HEK293 (cell line): Measurements from ENCODE around the gene MYZAP.

Source experiments
- CTCF ChIA-PET: fragments of 350-600 bp; formaldehyde crosslinking; extraction: SDS; loops from one replicate; lab custom pipeline; 2021; ENCODE audit warnings: antibody characterized with exemption; lab: Yijun Ruan, JAX
- POLR2A ChIA-PET: fragments of 300-600 bp; formaldehyde crosslinking; extraction: SDS; loops from one replicate; lab custom pipeline; 2020; ENCODE audit warnings: antibody characterized with exemption, inconsistent platforms; lab: Yijun Ruan, JAX
- H3K27ac ChIP-seq: fragments of 200-500 bp; sonication (Bioruptor generic); 2 replicates; pipeline ENCODE4 v1.5.1; 2014; ENCODE audit warnings: low read depth, low read length, control low read depth, inconsistent platforms; ENCODE audit errors: extremely low read depth
- H3K36me3 ChIP-seq, 2 experiments: fragments of 200-500 bp in 1 of 2; sonication (Bioruptor generic) in 1 of 2; 1 replicate in 1 of 2; 2 replicates in 1 of 2; pipeline ENCODE4 v1.5.1; 2014 to 2017; ENCODE audit warnings: inconsistent platforms in 2 of 2, low read length in 2 of 2; ENCODE audit not compliant: control insufficient read depth in 2 of 2, insufficient read depth in 1 of 2
- H3K4me1 ChIP-seq: fragments of 200-500 bp; sonication (Bioruptor generic); 2 replicates; pipeline ENCODE4 v1.5.1; 2014; ENCODE audit warnings: mild to moderate bottlenecking, low read length, inconsistent platforms; ENCODE audit not compliant: control insufficient read depth, insufficient read depth
- H3K4me3 ChIP-seq: 2 replicates; pipeline ENCODE4 v1.5.1; 2011; ENCODE audit warnings: low read depth, mild to moderate bottlenecking, control low read depth, low read length, moderate library complexity
- H3K9me3 ChIP-seq: fragments of 200-500 bp; sonication (Bioruptor generic); 2 replicates; pipeline ENCODE4 v1.5.1; 2014; ENCODE audit warnings: low read depth, low read length, inconsistent platforms; ENCODE audit not compliant: control insufficient read depth, insufficient read depth
- EGR2 ChIP-seq: fragments of 450-650 bp; formaldehyde crosslinking; IDR thresholded peaks from 2 replicates; pipeline ENCODE4 v1.5.1; 2016; ENCODE audit warnings: low read depth, missing biosample characterization, missing genetic modification characterization
- GLIS1 ChIP-seq: fragments of 450-650 bp; formaldehyde crosslinking; IDR thresholded peaks from 2 replicates; pipeline ENCODE4 v1.5.1; 2016; ENCODE audit warnings: missing biosample characterization, missing genetic modification characterization
- HOXC10 ChIP-seq: sonication (generic); formaldehyde crosslinking; IDR thresholded peaks from 2 replicates; pipeline ENCODE4 v1.8.1; 2023; ENCODE audit warnings: mild to moderate bottlenecking, missing genetic modification reagents
- IKZF3 ChIP-seq: fragments of 450-650 bp; IDR thresholded peaks from 2 replicates; pipeline ENCODE4 v1.5.0; 2018; ENCODE audit warnings: missing biosample characterization, mild to moderate bottlenecking, missing genetic modification characterization, moderate library complexity
- KLF1 ChIP-seq: fragments of 450-650 bp; formaldehyde crosslinking; IDR thresholded peaks from 2 replicates; pipeline ENCODE4 v1.5.1; 2016; ENCODE audit warnings: missing biosample characterization, missing genetic modification characterization
- SCRT2 ChIP-seq: fragments of 450-650 bp; formaldehyde crosslinking; IDR thresholded peaks from 2 replicates; pipeline ENCODE4 v1.5.1; 2016; ENCODE audit warnings: missing biosample characterization, missing genetic modification characterization
- YY2 ChIP-seq: fragments of 450-650 bp; formaldehyde crosslinking; IDR thresholded peaks from 2 replicates; pipeline ENCODE4 v1.5.1; 2016; ENCODE audit warnings: missing biosample characterization, missing genetic modification characterization
- ZBTB17 ChIP-seq: fragments of 450-650 bp; formaldehyde crosslinking; IDR thresholded peaks from 2 replicates; pipeline ENCODE4 v1.5.1; 2016; ENCODE audit warnings: missing biosample characterization, missing genetic modification characterization
- ZFHX2 ChIP-seq: fragments of 450-650 bp; formaldehyde crosslinking; conservative IDR thresholded peaks from 2 replicates; pipeline ENCODE4 v1.5.1; 2016; ENCODE audit warnings: missing biosample characterization, missing genetic modification characterization
- ZFP37 ChIP-seq: fragments of 450-650 bp; formaldehyde crosslinking; IDR thresholded peaks from 2 replicates; pipeline ENCODE4 v1.5.1; 2016; ENCODE audit warnings: missing biosample characterization, missing genetic modification characterization
- ZIC2 ChIP-seq: fragments of 450-650 bp; formaldehyde crosslinking; IDR thresholded peaks from 2 replicates; pipeline ENCODE4 v1.5.1; 2016; ENCODE audit warnings: missing biosample characterization, missing genetic modification characterization
- ZNF335 ChIP-seq: fragments of 450-650 bp; formaldehyde crosslinking; conservative IDR thresholded peaks from 2 replicates; pipeline ENCODE4 v1.5.1; 2016; ENCODE audit warnings: missing biosample characterization, missing genetic modification characterization
- ZNF391 ChIP-seq: fragments of 450-650 bp; formaldehyde crosslinking; IDR thresholded peaks from 2 replicates; pipeline ENCODE4 v1.5.1; 2016; ENCODE audit warnings: low read depth, missing biosample characterization, missing genetic modification characterization, borderline replicate concordance
- ZNF501 ChIP-seq: fragments of 450-650 bp; formaldehyde crosslinking; IDR thresholded peaks from 2 replicates; pipeline ENCODE4 v1.5.1; 2016; ENCODE audit warnings: missing biosample characterization, missing genetic modification characterization
- ZNF510 ChIP-seq: fragments of 450-650 bp; formaldehyde crosslinking; IDR thresholded peaks from 2 replicates; pipeline ENCODE4 v1.5.1; 2018; ENCODE audit warnings: mild to moderate bottlenecking, missing genetic modification characterization, missing biosample characterization; ENCODE audit not compliant: insufficient replicate concordance
- ZNF707 ChIP-seq: fragments of 450-650 bp; formaldehyde crosslinking; IDR thresholded peaks from 2 replicates; pipeline ENCODE4 v1.5.1; 2016; ENCODE audit warnings: missing biosample characterization, missing genetic modification characterization
- ZNF792 ChIP-seq: fragments of 450-650 bp; formaldehyde crosslinking; IDR thresholded peaks from 2 replicates; pipeline ENCODE4 v1.5.1; 2016; ENCODE audit warnings: missing biosample characterization, missing genetic modification characterization
- ZSCAN23 ChIP-seq: fragments of 450-650 bp; formaldehyde crosslinking; IDR thresholded peaks from 2 replicates; pipeline ENCODE4 v1.5.1; 2016; ENCODE audit warnings: missing biosample characterization, missing genetic modification characterization
- ZXDB ChIP-seq: fragments of 450-650 bp; formaldehyde crosslinking; IDR thresholded peaks from 2 replicates; pipeline ENCODE4 v1.5.1; 2016; ENCODE audit warnings: missing biosample characterization, missing genetic modification characterization
- TF ChIP-seq, protein P1 (sequence below): fragments of 450-650 bp; formaldehyde crosslinking; IDR thresholded peaks from 2 replicates; pipeline ENCODE4 v1.5.1; 2016; ENCODE audit warnings: missing biosample characterization, missing genetic modification characterization

Gene MYZAP

DNA sequence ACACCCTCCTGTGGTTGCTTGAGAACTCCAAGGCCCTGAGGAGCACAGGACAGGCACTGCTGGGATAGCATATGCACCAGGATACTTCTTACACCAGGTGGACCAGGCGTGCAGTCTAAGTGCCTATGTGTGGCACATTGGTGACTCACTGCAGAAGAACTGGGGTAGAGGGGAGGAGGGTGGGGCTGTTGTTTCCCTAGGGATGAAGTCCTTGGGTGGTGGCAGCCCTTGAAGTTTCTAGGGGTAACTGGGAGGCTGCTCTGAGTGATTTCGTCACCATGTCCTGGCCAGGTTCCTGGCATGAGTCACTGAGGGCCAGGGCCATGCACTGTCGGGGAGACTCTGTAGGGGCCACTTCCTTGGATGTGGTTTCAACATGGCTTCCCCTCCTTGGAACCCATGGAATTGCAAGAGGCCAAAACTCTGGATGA, 15.9 kb downstream of the MYZAP start:
- ChIA-PET CTCF (no interaction called here), POLR2A (no interaction called here)
- Histone ChIP-seq H3K36me3 (no peaks in the 10 kb centered on the region), H3K4me1 (0 out of 2 replicates have a peak, but pooled peaks cover 2% of the 10 kb centered on the region), H3K27ac (no peak overlapping the region), H3K9me3 (no peaks in the 10 kb centered on the region)
- TF ChIP-seq ZNF510 (tag by site-specific recombination) (no peak), GLIS1 (peak; percentile 36; the same call in 1 of the 2 replicates), KLF1 (tag by site-specific recombination) (no peak), ZNF707 (tag by site-specific recombination) (no peak), ZNF391 (tag by site-specific recombination) (no peak), ZNF501 (tag by site-specific recombination) (no peak), ZXDB (tag by site-specific recombination) (no peak)
- TF ChIP-seq, all 188 proteins: peak for 1
- no peak overlapping the region for H3K4me3 ChIP-seq

DNA sequence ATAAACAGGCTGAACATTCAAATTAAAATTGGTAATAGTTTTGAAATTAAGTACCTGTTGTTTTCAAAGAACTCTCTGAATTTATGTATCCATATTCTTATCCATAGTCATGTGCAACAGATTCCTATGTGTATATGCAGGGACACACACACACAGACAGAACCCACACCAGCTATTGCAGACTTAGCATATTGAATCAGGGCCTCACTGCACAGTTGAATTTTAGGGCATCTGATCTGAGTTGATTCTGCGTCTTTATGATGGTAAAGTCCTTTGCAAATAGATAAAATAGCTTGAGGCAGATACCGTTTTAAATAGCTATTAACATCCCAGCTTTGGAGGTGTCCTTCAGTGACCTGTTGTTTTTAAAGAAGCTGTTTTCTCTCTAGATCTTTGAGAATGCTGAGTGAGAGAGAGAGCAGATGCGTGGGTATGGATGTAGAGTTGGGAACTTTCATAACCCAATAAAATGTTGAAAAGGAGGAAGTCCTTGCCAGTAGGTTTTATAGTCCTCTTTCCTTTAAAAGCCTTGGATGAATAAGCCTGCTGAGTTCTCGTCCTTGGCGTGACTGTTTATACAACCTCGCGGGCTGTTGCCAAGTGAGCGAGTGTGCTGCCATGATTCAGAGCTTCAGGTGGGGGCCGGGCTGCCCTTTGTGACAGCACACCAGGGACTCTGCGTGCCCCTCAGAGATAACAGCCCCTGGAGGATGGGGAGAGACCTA, 18.3 kb downstream of the MYZAP start:
- POLR2A ChIA-PET: no interaction called here

DNA sequence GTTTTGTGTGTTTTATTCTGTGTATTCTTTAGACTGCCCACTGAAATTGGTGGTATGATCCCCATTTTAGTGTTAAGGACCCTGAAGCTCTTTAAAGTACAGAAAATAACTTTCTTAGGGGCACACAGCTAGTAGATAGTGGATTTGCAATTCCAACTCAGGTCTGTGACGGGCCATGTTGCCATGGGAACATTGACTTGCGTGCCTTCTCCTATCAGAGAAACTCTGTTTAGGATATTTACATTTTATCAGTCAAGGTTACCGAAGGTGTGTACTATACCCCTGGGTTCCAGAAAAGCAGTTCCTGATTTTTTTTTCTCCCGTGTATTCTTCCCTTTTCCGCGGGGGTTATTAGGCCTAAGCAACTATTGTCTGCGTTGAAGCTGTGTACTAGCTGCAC, 19.4 kb downstream of the MYZAP start:
- Histone ChIP-seq H3K9me3 (no peaks in the 10 kb centered on the region), H3K4me3 (no peak overlapping the region), H3K4me1 (0 out of 2 replicates have a peak, but pooled peaks cover 2% of the 10 kb centered on the region), H3K27ac (no peak overlapping the region), H3K36me3 (no peaks in the 10 kb centered on the region)
- TF ChIP-seq ZNF335 (tag by site-specific recombination) (no peak), ZNF792 (tag by site-specific recombination) (no peak), YY2 (no peak), EGR2 (tag by site-specific recombination) (no peak), ZFP37 (tag by site-specific recombination) (no peak), HOXC10 (no peak)
- POLR2A ChIA-PET: no interaction called here
- CTCF ChIA-PET: interaction anchor here (1.0 kb wide), 1 partner anchor 51 kb away, joined by 6 read pairs; no protein-coding TSS in a partner anchor

More for the DNA sequence above, 18.3 kb downstream of the MYZAP start:
- peak overlapping the region; percentile 36; the same call in 1 of the 2 replicates for H3K27ac ChIP-seq
- no peaks in the 10 kb centered on the region for H3K36me3 ChIP-seq
- no peak overlapping the region for H3K4me3 ChIP-seq
- CTCF ChIA-PET: interaction anchor here (0.7 kb wide), 1 partner anchor 30 kb away, joined by 3 read pairs; no protein-coding TSS in a partner anchor
- peak; percentile 77 for TF ChIP-seq GLIS1
- TF ChIP-seq ZFHX2: 0 out of 2 replicates have a peak, but pooled peaks have one; percentile 16
- TF ChIP-seq ZSCAN23 (tag by site-specific recombination): no peak
- TF ChIP-seq ZIC2: peak; percentile 86
- TF ChIP-seq, protein P1, sequence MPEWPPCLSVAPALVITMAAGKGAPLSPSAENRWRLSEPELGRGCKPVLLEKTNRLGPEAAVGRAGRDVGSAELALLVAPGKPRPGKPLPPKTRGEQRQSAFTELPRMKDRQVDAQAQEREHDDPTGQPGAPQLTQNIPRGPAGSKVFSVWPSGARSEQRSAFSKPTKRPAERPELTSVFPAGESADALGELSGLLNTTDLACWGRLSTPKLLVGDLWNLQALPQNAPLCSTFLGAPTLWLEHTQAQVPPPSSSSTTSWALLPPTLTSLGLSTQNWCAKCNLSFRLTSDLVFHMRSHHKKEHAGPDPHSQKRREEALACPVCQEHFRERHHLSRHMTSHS (tag by site-specific recombination): no peak
- 0 out of 2 replicates have a peak, but pooled peaks have one; percentile 13 for TF ChIP-seq ZBTB17 (tag by site-specific recombination)
- TF ChIP-seq IKZF3 (tag by site-specific recombination): 0 out of 2 replicates have a peak, but pooled peaks have one; percentile 11
- TF ChIP-seq SCRT2: peak; percentile 39
- H3K9me3 ChIP-seq: no peaks in the 10 kb centered on the region
- 0 out of 2 replicates have a peak, but pooled peaks cover 2% of the 10 kb centered on the region for H3K4me1 ChIP-seq
